ENCODE results near the gene KRTAP12-1.

The KRTAP12-1 gene

DNA sequence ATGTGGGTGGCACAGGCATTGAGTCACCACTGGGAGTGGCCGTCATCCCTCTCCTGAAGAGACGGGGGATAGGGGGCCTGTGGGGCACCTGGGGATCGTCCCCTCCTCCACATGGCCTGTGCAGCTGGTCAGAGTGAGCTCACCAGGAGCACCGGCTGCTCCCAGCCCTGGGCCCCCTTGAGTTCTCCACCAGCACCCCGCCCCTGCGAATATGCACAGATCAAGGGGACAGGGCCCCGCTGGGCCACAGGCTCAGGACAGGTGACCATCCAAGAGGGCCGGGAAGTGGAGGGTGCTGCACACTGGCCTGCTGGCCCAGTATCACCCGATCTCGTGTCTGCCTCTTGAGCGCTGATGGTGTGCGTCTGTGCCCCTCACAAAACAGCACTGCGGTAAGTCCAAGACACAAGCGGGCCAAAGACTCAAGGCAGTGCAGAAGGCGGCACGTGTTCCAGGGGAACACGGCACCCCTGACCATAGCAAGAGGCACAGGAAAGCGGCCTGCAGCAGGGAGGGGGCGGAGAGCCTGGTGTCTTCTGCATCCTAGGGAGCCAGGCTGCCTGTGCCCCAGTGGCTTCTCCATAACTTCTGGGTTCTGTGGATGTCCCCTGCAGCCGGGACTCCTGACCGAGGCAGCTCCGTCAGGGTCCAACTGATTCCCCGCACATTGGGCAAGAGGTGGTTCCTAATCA lies 47.5 kb upstream of the KRTAP12-1 start:
- Histone ChIP-seq H3K4me3 (ENCODE audit: low read depth, low read length, poor library complexity, severe bottlenecking) (no peak overlapping the region), H3K79me2 (ENCODE audit: insufficient read depth, low read length) (no peaks in the 10 kb centered on the region), H3K4me2 (ENCODE audit: low read length) (no peak overlapping the region), H3K9me2 (ENCODE audit: low read depth, low read length) (no peaks in the 10 kb centered on the region), H2AFZ (ENCODE audit: low read length) (no peak overlapping the region), H4K20me1 (ENCODE audit: insufficient read depth, low read length) (no peaks in the 10 kb centered on the region), H3K27ac (ENCODE audit: low read depth, low read length, poor library complexity, severe bottlenecking) (no peak overlapping the region), H3K4me1 (ENCODE audit: insufficient read depth, low read length, severe bottlenecking) (no peaks in the 10 kb centered on the region), H3K27me3 (ENCODE audit: insufficient read depth, low read length) (peaks cover 6% of the 10 kb centered on the region; the same call in 1 of the 2 replicates), H3K9me3 (ENCODE audit: low read length) (no peaks in the 10 kb centered on the region), H3K36me3 (ENCODE audit: insufficient read depth, low read length) (no peaks in the 10 kb centered on the region), H3F3A (ENCODE audit: insufficient read depth, low read length) (no peaks in the 10 kb centered on the region), H3K9ac (ENCODE audit: low read length) (no peak overlapping the region)
- TF ChIP-seq, protein P1, sequence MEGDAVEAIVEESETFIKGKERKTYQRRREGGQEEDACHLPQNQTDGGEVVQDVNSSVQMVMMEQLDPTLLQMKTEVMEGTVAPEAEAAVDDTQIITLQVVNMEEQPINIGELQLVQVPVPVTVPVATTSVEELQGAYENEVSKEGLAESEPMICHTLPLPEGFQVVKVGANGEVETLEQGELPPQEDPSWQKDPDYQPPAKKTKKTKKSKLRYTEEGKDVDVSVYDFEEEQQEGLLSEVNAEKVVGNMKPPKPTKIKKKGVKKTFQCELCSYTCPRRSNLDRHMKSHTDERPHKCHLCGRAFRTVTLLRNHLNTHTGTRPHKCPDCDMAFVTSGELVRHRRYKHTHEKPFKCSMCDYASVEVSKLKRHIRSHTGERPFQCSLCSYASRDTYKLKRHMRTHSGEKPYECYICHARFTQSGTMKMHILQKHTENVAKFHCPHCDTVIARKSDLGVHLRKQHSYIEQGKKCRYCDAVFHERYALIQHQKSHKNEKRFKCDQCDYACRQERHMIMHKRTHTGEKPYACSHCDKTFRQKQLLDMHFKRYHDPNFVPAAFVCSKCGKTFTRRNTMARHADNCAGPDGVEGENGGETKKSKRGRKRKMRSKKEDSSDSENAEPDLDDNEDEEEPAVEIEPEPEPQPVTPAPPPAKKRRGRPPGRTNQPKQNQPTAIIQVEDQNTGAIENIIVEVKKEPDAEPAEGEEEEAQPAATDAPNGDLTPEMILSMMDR (IDR thresholded peaks at IDR 0.05; ENCODE audit: low read length) = no peak
- TF ChIP-seq EZH2 (IDR thresholded peaks at IDR 0.05; ENCODE audit: borderline replicate concordance, low read length) = no peak

DNA sequence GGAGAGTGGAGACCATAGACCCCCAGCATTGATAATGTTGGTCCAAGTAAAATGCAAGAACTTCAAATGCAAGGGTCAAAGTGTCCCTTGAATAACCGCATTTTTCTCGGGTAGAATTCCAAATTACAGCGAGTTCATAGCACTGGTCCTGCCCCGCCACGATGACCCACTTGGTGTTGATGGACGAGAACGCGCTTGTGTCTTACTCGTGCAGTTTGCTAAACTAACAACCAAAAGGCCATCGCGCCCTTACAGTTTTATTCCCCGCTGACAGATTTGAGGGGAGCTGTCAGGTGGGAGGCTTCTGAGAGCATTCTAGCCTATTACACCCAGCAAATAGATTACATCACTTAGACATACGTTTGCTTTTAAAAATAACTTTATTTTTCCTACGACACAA lies 46.8 kb upstream of the KRTAP12-1 start:
- Histone ChIP-seq H3F3A (ENCODE audit: insufficient read depth, low read length) (no peaks in the 10 kb centered on the region), H3K9me3 (ENCODE audit: low read length) (no peaks in the 10 kb centered on the region), H2AFZ (ENCODE audit: low read length) (no peak overlapping the region), H4K20me1 (ENCODE audit: insufficient read depth, low read length) (no peaks in the 10 kb centered on the region), H3K27me3 (ENCODE audit: insufficient read depth, low read length) (no peaks in the 10 kb centered on the region), H3K27ac (ENCODE audit: low read depth, low read length, poor library complexity, severe bottlenecking) (no peak overlapping the region), H3K4me1 (ENCODE audit: insufficient read depth, low read length, severe bottlenecking) (no peaks in the 10 kb centered on the region), H3K4me2 (ENCODE audit: low read length) (no peak overlapping the region), H3K36me3 (ENCODE audit: insufficient read depth, low read length) (no peaks in the 10 kb centered on the region), H3K79me2 (ENCODE audit: insufficient read depth, low read length) (no peaks in the 10 kb centered on the region), H3K4me3 (ENCODE audit: low read depth, low read length, poor library complexity, severe bottlenecking) (no peak overlapping the region), H3K9ac (ENCODE audit: low read length) (no peak overlapping the region), H3K9me2 (ENCODE audit: low read depth, low read length) (no peaks in the 10 kb centered on the region)
- no peak for TF ChIP-seq EZH2 (IDR thresholded peaks at IDR 0.05; ENCODE audit: borderline replicate concordance, low read length)
- TF ChIP-seq, protein P1 (IDR thresholded peaks at IDR 0.05; ENCODE audit: low read length) = no peak

DNA sequence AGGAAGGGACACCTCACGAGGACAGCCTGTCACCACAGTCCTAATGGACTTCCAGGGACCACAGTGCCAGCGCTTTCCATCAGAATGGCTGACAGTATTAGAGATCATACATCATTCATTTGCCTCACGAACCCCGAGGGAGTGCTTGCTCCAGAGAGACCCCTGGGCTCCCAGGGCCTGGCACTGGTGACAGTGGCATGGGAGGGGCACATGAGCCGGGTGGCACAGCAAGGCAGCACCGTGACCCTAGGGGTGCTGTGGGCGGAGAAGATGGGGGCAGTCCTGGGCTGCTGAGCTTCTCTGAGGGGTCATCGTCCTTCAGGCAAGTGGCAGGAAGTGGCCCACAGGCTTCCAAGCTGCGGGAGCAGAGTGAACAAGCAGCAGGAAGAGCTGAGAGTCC lies 45.8 kb upstream of the KRTAP12-1 start:
- no peak overlapping the region for H3K9ac ChIP-seq (ENCODE audit: low read length)
- no peaks in the 10 kb centered on the region for H3K27me3 ChIP-seq (ENCODE audit: insufficient read depth, low read length)

More for the DNA sequence above, 45.8 kb upstream of the KRTAP12-1 start:
- no peaks in the 10 kb centered on the region for H3K36me3 ChIP-seq (ENCODE audit: insufficient read depth, low read length)
- H3K4me2 ChIP-seq (ENCODE audit: low read length) = no peak overlapping the region
- H3K9me2 ChIP-seq (ENCODE audit: low read depth, low read length) = no peaks in the 10 kb centered on the region
- TF ChIP-seq, protein P1 (IDR thresholded peaks at IDR 0.05; ENCODE audit: low read length) = no peak
- no peak for TF ChIP-seq EZH2 (IDR thresholded peaks at IDR 0.05; ENCODE audit: borderline replicate concordance, low read length)
- H3K79me2 ChIP-seq (ENCODE audit: insufficient read depth, low read length) = no peaks in the 10 kb centered on the region
- H3K4me3 ChIP-seq (ENCODE audit: low read depth, low read length, poor library complexity, severe bottlenecking) = no peak overlapping the region
- no peak overlapping the region for H2AFZ ChIP-seq (ENCODE audit: low read length)
- H3F3A ChIP-seq (ENCODE audit: insufficient read depth, low read length) = no peaks in the 10 kb centered on the region
- no peaks in the 10 kb centered on the region for H3K9me3 ChIP-seq (ENCODE audit: low read length)
- H4K20me1 ChIP-seq (ENCODE audit: insufficient read depth, low read length) = no peaks in the 10 kb centered on the region
- no peak overlapping the region for H3K27ac ChIP-seq (ENCODE audit: low read depth, low read length, poor library complexity, severe bottlenecking)
- H3K4me1 ChIP-seq (ENCODE audit: insufficient read depth, low read length, severe bottlenecking) = no peaks in the 10 kb centered on the region

Data from OCI-LY1 (cell line).